ENCODE results near the gene KCNJ6.
"Not testable (repeated sequence)": the region's sequence is repeated elsewhere in the genome, so short reads cannot be mapped to it uniquely, and the experiment has no call there.

DNA sequence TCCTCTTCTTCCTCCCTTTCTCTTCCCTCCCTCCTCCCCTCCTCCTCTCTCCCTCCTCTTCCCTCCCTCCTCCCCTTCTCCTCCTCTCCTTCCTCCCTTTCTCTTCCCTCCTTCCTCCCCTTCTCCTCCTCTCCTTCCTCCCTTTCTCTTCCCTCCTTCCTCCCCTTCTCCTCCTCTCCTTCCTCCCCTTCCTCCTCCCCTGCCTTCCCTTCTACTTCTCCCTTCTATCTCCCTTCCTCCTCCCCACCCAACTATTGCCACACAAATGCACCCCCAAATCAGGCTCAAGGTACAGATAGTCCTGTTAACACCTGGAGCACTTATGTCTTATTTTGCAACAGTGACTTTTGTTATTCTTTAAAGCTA is 203.7 kb downstream of the KCNJ6 start:
- TF ChIP-seq, protein P1, sequence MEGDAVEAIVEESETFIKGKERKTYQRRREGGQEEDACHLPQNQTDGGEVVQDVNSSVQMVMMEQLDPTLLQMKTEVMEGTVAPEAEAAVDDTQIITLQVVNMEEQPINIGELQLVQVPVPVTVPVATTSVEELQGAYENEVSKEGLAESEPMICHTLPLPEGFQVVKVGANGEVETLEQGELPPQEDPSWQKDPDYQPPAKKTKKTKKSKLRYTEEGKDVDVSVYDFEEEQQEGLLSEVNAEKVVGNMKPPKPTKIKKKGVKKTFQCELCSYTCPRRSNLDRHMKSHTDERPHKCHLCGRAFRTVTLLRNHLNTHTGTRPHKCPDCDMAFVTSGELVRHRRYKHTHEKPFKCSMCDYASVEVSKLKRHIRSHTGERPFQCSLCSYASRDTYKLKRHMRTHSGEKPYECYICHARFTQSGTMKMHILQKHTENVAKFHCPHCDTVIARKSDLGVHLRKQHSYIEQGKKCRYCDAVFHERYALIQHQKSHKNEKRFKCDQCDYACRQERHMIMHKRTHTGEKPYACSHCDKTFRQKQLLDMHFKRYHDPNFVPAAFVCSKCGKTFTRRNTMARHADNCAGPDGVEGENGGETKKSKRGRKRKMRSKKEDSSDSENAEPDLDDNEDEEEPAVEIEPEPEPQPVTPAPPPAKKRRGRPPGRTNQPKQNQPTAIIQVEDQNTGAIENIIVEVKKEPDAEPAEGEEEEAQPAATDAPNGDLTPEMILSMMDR (IDR thresholded peaks at IDR 0.05), result not testable (repeated sequence)
- not testable (repeated sequence) for TF ChIP-seq POLR2A (IDR thresholded peaks at IDR 0.05)
